Measurements from ENCODE around the gene APOBEC3H.

APOBEC3H gene

DNA sequence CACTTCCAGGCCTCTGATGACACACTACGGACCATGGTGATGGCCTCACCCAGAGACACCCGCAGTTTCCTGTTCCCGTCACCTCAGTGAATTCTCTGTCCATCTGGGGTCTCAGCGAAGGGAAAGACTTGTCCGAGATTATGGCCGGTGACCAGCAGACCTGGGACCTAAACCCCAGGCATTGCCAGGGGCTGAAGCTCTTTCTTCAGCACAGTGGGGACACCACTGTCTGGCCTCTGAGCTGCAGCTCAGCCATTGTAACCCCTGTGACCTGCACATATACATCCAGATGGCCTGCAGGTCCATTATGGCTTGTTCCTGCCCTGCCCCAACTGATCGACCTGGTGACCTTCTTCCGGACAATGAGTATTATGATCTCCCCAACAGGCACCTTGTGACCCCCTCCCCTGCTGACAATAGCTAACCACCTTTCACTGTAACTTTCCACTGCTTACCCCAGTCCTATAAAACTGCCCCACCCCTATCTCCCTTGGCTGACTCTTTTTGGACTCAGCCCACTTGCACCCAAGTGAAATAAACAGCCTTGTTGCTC, 33.2 kb downstream of the APOBEC3H start:
- no peak for DNase-seq (ENCODE audit: low read depth)
- TF ChIP-seq, protein P1, sequence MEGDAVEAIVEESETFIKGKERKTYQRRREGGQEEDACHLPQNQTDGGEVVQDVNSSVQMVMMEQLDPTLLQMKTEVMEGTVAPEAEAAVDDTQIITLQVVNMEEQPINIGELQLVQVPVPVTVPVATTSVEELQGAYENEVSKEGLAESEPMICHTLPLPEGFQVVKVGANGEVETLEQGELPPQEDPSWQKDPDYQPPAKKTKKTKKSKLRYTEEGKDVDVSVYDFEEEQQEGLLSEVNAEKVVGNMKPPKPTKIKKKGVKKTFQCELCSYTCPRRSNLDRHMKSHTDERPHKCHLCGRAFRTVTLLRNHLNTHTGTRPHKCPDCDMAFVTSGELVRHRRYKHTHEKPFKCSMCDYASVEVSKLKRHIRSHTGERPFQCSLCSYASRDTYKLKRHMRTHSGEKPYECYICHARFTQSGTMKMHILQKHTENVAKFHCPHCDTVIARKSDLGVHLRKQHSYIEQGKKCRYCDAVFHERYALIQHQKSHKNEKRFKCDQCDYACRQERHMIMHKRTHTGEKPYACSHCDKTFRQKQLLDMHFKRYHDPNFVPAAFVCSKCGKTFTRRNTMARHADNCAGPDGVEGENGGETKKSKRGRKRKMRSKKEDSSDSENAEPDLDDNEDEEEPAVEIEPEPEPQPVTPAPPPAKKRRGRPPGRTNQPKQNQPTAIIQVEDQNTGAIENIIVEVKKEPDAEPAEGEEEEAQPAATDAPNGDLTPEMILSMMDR (conservative IDR thresholded peaks at IDR 0.05; ENCODE audit: low read length), result no peak
- H3K4me3 ChIP-seq (ENCODE audit: low read length), result no peak overlapping the region

DNA sequence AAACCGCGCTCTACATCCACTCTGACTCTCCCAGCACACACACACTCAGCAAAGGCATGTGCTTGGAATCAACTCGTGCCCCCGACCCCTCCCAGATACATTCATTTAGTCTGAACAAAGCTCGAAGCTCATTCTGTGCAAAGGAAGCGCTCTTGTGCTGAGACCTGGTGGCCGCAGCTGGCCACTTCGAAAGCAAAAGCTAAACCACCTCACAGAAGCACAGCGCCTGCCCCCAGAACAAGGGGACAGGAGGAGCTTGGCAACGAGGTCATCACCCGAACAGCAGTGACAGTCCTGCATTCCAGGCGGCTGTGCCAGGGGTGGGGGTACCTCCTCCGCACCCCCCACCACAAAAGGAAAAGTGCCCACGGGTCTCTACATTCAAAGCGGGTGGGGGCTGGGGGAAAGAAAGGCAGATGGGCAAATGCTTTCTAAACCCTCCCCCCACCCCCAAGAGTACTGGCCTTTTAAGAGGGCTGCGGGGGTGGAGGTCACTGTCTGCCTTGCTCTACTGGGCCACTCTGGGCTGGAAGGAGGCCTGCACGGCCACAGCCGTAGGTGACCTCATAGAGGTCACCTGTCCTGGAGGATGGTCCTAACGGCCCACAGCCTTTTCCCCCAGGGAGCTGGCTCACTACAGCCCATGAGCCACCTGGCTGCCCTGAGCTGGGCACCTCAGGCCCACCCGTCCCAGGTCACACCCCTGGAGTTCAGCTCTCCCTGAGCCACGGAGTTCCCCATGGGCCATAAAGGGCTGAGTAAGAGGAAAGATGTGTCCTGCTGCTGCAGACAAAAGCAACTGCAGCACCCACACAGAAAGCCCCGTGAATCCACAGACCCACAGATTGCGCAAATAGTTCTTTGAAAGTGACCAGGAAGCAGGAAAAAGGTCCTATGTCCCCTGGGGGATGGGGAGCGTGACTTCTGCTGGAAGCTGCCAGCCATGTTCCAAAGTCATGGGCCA, 34.1 kb downstream of the APOBEC3H start:
- no peak overlapping the region for H3K4me3 ChIP-seq (ENCODE audit: low read length)
- DNase-seq (ENCODE audit: low read depth), result no peak
- TF ChIP-seq, protein P1 (conservative IDR thresholded peaks at IDR 0.05; ENCODE audit: low read length), result no peak

DNA sequence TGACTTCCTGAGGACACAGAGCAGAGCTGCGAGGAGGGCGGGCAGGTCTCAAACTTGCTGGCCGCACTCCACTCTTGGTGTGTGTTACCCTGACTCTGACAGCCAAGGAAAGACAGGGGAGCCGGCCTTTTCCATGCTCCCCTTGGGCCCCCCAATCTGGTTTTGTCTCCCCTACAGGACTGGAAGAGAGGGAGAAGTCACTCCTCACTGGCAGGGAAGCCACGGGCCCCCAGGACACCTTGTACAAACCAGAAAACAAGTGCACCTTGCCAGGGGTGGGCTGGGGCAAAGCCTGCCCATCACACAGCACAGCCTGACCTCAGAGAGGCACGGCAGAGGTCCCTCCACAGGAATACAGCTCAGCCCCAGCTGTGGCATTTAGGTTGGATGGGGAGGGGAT, 35.2 kb downstream of the APOBEC3H start:
- H3K4me3 ChIP-seq (ENCODE audit: low read length), result no peak overlapping the region
- TF ChIP-seq, protein P1 (conservative IDR thresholded peaks at IDR 0.05; ENCODE audit: low read length), result no peak
- DNase-seq (ENCODE audit: low read depth), result no peak

DNA sequence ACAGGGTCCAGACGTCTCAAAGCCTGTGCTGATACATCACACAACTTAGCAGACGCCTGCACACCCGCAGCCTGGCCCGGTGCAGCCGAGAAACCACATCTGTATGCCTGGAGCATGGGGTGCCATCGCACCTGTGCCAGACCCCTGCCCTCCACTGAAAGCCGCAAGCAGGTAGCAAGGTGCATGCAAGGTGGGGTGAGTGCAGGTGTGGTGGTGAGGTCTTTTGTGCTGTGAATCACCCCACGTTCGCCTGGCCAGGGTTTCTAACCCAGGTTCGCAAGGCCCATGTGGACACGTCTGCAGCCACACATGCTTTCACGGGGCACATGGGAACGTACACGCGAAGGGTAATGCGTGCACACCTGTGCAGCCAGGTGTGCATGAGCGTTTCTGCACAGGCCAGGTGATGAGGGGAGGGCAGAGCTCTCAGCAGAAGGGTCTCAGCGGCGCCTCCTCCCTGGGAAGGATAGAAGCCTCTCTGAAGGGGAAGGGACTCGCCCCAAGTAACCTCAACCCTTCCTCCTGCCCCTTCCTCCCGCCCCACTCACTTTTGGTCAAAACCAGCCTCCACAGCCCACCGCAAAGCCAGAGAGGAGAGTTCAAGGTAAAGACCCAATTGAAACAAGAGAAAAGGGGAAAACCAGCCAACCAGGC, 36.0 kb downstream of the APOBEC3H start:
- no peak for DNase-seq (ENCODE audit: low read depth)
- TF ChIP-seq, protein P1 (conservative IDR thresholded peaks at IDR 0.05; ENCODE audit: low read length), result no peak

DNA sequence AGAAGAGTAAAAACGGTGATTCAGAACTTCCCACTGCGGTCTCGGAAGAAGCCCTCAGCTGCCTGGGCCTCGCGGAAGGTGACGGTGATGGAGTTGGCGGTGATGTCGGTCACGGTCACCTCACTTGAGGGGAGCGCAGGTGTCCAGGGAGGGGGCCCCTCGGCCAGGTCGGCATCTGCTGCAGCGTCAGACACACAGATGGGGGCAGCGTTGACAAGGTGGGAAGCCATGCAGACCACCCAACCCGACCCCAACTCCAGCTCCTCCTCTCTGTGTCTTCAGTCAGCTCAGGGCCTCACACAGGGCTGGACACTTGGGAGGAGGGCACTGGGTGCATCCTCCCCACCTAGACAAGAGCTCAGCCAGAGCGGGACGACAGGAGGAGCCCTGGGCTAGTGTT, 36.8 kb downstream of the APOBEC3H start:
- TF ChIP-seq, protein P1 (conservative IDR thresholded peaks at IDR 0.05; ENCODE audit: low read length), result no peak
- DNase-seq (ENCODE audit: low read depth), result no peak
- H3K4me3 ChIP-seq (ENCODE audit: low read length), result no peak overlapping the region

More for the DNA sequence above, 36.0 kb downstream of the APOBEC3H start:
- no peak overlapping the region for H3K4me3 ChIP-seq (ENCODE audit: low read length)

DNA sequence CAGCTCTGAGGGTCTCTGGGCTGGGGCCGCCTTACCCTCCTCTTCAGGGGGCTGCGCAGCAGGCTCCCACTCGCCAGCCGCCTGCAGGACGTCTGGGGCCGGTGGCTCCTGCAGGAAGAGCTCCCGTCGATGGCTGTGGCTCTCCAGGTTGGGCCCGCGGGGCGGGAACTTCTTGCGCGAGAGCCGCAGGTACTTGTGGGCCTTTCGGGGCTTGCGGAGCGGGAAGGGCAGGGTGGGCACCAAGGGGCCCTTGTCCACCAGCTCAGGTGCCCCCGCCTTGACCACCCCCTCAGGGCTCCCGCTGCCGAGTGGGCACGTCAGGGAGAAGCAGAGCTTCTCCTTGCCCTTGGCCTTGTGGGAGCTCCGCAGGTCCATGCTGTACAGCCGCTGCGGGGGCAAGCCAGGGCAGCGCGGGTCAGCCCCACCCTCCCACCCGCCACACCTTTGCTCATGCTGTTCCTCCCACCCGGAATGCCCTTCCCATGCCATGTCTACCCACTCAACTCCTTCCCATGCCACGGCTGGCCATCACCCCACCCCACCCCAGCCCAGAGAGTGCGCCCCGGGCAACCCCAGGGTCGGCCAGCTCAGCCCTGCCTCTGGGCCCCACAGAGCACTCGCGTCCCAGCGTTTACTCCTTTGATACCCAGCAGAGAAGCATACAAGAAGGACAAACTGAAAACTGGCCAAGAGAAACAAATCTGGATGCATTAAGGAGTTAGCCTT, 37.5 kb downstream of the APOBEC3H start:
- DNase-seq (ENCODE audit: low read depth), result no peak
- TF ChIP-seq, protein P1 (conservative IDR thresholded peaks at IDR 0.05; ENCODE audit: low read length), result no peak
- H3K4me3 ChIP-seq (ENCODE audit: low read length), result no peak overlapping the region

Measured in AG10803 (cell line).